HG03025 (cell line): ENCODE results near the gene SH3D19.

Experiments
- ATAC-seq: cut with Tn5 transposase; IDR thresholded peaks from one replicate; pipeline ENCODE4 v1.9.1; 2021; ENCODE audit warnings: mild to moderate bottlenecking, moderate library complexity; ENCODE audit not compliant: unreplicated experiment, low FRiP score

The SH3D19 gene

GRCh38 chr4:151325111-151325948 is at the start of gene SH3D19:
SH3D19 (minus strand) TSS chr4:151325605; CDS start chr4:151325352, 253 bp downstream.
- no peak for ATAC-seq

- peak; percentile 90 for ATAC-seq
Measured at GRCh38 chr4:151362404-151363164, 37.2 kb upstream of the SH3D19 start.

GRCh38 chr4:151361966-151362365 is 36.6 kb upstream of the SH3D19 start:
- no peak for ATAC-seq

- ATAC-seq, result no peak
Measured at GRCh38 chr4:151361126-151361525, 35.7 kb upstream of the SH3D19 start.

- ATAC-seq, result no peak
Measured at GRCh38 chr4:151359576-151359975, 34.2 kb upstream of the SH3D19 start.

GRCh38 chr4:151358266-151358665 is 32.9 kb upstream of the SH3D19 start:
- ATAC-seq, result no peak

GRCh38 chr4:151356510-151356909 is 31.1 kb upstream of the SH3D19 start:
- ATAC-seq, result no peak

GRCh38 chr4:151355155-151355554 is 29.8 kb upstream of the SH3D19 start:
- ATAC-seq, result no peak

GRCh38 chr4:151347490-151348235 is 22.3 kb upstream of the SH3D19 start:
- ATAC-seq, result no peak

- no peak for ATAC-seq
Measured at GRCh38 chr4:151344948-151345347, 19.5 kb upstream of the SH3D19 start.

- ATAC-seq, result no peak
Measured at GRCh38 chr4:151340751-151341385, 15.5 kb upstream of the SH3D19 start.

GRCh38 chr4:151339467-151339866 is 14.1 kb upstream of the SH3D19 start:
- ATAC-seq, result no peak

GRCh38 chr4:151331276-151332042 is 6.1 kb upstream of the SH3D19 start:
- ATAC-seq, result no peak

- ATAC-seq, result no peak
Measured at GRCh38 chr4:151329217-151330007, 4.0 kb upstream of the SH3D19 start.

- ATAC-seq, result no peak
Measured at GRCh38 chr4:151325949-151326246, 493 bp upstream of the SH3D19 start.

GRCh38 chr4:151324752-151325110 is 674 bp downstream of the SH3D19 start:
- no peak for ATAC-seq

- ATAC-seq, result no peak
Measured at GRCh38 chr4:151324124-151324751, 1.2 kb downstream of the SH3D19 start.

- no peak for ATAC-seq
Measured at GRCh38 chr4:151323667-151324066, 1.7 kb downstream of the SH3D19 start.

GRCh38 chr4:151322570-151322969 is 2.8 kb downstream of the SH3D19 start:
- no peak for ATAC-seq
